Fibroblast of peridontal ligament (primary cell): ENCODE measurements around the gene DHRS12.
A peak's percentile ranks its signal among the peaks of the same experiment; 100 is the strongest.

Experiments used
- DNase-seq: peaks from one replicate; pipeline ENCODE4 v3.0.0-alpha.2; 2010; ENCODE audit errors: extremely low read depth

The DHRS12 gene

DNA sequence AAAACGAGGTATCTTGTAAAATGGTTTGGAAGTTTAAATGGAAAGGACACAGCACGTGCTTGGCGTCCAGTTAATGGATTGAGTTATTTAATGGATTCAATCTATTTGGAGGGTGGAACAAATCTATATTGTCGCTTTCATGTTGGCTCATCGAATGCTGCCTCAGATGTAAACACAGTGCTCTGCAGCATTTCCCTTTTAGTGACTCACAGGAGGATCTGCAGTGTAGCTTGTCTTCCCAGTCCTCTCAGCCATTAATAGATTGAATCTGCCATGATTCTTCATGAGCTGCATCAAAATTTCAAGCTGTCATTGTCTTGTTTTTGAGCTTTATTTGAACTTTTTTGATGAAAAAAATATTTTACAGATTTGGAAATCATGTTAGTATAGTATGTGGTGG, 44.7 kb downstream of the DHRS12 start:
- peak; percentile 44 for DNase-seq

DNA sequence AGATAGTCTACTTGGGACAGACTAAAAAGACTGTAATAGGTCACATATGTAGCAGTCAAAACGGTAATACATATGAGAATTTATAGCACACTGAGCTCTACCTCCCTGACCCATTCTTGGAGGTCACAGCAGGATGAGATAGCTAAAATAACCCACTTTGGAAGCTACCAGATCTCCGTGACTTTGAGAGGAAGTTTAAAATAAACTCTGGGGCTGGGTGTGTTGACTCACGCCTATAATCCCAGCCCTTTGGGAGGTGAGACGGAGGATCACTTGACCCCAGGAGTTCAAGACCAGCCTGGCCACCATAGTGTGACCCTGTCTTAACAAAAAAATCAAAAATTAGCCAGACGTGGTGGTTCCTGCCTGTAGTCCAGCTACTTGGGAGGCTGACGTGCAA, 45.3 kb downstream of the DHRS12 start:
- DNase-seq: no peak

GRCh38 chr13:51756651-51757050, 47.3 kb downstream of the DHRS12 start:
- DNase-seq: no peak

GRCh38 chr13:51747438-51748434, 56.2 kb downstream of the DHRS12 start:
- DNase-seq: no peak

DNA sequence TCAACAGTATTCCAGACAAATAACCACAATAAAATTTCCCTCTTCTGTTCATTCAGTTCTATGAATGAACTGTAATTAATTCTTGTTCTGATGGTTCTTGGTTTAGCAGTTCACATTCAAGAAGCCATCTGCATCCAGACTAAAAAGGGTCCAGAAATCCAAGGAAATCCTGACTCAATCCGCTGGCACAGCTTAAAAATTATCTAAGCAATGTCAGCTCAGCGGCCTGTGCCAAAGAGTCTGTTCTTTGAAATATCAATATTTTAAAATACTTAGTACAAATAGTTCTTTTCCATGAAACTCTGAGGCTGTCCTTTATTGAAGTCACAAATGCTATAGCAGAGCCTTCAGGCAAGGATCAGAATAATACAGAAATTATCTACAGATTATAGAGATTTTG, 57.2 kb downstream of the DHRS12 start:
- DNase-seq: no peak

GRCh38 chr13:51745243-51745642, 58.7 kb downstream of the DHRS12 start:
- DNase-seq: no peak

DNA sequence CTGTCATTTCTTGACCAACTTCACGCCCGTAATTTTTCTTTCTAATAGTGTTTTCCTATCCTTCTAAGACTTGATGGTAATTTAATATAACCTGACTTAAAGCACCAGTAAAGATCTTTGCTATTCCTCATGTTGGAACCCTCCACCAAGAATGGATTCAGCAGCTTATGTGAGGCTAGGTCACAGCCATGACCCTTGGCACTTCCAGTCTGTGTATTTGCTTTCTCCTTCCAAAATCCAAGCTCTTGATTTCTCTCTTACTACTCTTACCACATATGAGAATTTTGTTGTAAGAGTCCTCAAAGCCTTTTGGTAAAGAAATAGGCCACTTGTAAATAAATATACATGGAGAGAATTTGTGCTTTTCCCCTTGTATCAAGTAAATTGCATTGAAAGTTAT, 61.4 kb downstream of the DHRS12 start:
- no peak for DNase-seq

- no peak for DNase-seq
Observed at GRCh38 chr13:51742031-51742430, 61.9 kb downstream of the DHRS12 start.

GRCh38 chr13:51740698-51741097, 63.3 kb downstream of the DHRS12 start:
- no peak for DNase-seq

GRCh38 chr13:51739027-51739764, 64.8 kb downstream of the DHRS12 start:
- no peak for DNase-seq

- DNase-seq: no peak
Observed at GRCh38 chr13:51738226-51738905, 65.6 kb downstream of the DHRS12 start.

DNA sequence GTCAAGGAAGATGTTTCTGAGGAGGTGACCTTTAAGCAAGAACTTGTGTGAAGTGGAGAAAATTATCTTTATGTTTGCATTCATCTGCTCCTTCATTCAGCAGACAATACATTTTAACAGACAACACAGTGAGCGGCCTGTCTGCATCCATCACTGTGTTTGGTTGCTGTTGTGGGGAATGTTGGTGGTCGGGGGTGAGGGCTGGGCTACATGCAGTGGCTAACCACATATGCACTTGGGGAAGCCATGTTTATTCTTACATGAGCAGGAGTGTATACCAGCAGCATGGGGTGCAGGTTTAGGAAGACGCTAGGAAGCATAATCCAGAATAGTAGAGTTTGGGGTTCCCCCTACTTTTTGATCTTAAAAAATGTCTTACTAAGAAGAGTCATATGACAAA, 66.4 kb downstream of the DHRS12 start:
- DNase-seq: no peak

DNA sequence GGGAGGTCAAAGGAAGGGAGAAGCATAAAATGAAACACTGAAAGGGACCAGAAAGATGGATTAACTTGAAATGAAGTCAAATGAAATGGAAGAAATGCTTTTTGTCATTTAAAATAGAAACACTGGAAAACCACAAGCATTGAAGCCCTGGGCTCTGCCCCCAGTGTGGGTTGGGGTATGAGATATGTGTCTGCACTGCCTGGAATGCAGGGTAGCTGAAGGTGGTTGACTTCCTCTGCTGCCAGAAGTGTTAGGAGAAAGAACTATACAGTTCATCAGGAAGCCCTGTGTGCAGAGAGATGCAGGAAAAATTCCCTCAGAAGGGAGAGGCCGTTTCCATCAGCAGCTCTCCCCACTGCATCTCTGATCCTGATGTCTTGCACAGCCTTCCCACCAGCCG, 69.2 kb downstream of the DHRS12 start:
- DNase-seq: peak; percentile 10

- DNase-seq: no peak
Observed at GRCh38 chr13:51733374-51734298, 70.3 kb downstream of the DHRS12 start.

DNA sequence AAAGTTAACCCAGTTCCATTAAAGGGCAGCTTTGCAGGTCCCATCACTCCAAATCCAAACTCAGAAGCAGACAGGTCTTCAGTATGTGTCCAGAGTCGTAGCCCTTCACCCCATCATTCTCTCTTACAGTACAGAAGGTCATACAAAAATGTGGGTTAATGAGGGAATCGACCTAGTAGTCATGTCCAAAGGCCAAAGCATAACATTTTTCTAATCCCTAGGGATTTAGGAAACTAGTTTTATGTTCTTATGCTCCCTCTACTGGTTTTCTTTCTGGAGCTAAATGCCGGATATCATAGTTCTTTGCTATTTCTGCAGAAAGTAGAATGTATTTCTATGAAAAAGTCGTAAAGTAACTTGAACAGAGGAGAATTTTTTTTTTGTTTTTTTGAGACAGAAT, 72.2 kb downstream of the DHRS12 start:
- peak; percentile 89 for DNase-seq

DNA sequence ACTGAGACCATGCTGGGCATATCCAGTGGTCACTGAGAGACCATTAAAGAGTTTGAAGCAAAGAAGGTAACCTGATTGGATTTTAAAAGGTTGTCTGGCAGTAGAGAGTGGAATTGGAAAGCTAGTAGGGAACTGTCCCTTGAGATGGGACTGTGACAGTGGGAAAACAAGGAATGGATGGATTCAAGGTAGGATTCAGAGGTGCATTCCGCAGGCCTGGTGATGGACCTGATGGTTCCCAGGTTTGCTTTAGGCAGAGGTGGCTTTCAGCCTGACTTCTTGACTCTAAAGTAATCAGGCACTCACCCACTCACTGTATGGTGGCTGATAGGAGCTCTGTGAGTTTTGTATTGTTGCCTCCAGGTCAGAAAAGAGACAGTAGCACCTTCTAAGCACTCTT, 73.0 kb downstream of the DHRS12 start:
- DNase-seq: no peak

DNA sequence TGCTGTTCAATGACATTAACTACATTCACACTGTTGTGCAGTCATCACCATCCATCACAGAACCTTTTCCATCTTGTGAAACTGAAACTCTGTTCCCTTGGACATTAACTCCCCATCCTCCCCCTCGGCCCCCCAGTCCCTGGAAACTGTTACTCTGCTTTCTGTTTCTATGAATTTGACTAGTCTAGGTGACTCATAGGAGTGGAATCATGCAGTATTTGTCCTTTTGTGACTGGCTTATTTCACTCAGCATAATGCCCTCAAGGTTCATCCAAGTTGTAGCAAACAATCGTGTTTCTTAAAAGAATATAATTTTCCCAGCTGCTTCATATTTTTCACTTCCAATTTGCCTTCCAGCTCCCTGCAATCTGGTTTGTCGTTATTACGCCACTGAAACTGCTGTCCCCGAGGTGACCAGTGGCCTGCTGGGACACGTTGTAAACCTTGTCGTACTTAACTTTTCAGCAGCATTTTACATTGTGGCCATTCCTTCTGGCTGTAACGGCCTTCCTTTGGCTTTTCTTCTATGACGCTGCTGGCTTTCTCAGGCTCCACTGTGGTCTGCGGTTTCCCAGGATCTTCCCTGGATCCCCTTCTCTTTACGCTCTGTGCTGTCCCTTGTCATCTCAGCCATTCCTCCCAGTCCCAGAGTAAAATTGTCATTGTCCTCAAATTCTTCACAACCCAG, 74.0 kb downstream of the DHRS12 start:
- DNase-seq: peak; percentile 91

DNA sequence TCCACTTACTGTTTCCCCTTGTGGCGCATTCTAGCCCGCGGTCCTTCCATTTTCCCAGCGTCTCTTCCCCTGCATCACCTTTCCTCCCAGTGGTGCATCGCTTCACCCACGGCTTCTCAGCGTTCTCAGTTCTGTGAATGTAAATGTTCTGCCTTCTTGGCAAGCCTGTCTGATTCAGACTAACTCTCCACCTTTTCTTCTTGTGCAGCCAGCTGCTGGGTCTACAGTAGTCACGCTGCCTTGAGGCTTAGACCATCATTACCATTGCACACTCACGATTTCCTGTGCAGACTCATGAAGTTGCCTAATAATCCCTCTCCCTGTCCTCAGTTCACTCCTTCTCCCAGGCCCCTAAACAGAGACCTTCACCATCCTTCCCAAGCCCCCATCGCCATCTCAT, 75.0 kb downstream of the DHRS12 start:
- peak; percentile 79 for DNase-seq

DNA sequence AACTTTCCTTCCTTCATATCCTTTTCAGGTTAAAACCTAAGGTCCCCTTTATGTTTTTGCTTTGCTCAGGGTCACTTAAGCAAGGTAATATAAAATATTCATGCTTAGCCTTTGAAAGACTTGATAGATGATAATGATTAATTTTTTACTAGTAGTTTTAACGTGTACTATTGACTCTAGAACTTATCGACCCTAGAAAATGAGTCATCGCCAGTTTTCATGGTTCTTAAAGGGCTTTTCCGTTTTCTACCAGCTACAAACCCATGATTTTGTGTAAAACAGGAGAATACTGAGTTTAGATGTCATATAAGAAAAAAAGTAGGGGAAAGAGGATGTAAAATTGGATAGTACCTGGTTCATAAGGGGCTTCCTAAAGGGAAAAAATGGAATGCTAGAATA, 75.7 kb downstream of the DHRS12 start:
- no peak for DNase-seq

- DNase-seq: no peak
Observed at GRCh38 chr13:51727634-51728274, 76.2 kb downstream of the DHRS12 start.
